Right hindlimb (tissue), 1 donor: ENCODE results near the gene FAHD2A.
"Not testable (repeated sequence)": the region's sequence is repeated elsewhere in the genome, so short reads cannot be mapped to it uniquely, and the experiment has no call there.

ENCODE experiments used
- DNase-seq: peaks from one replicate; pipeline ENCODE4 v3.0.0-alpha.2; 2018

Gene FAHD2A, protein sequence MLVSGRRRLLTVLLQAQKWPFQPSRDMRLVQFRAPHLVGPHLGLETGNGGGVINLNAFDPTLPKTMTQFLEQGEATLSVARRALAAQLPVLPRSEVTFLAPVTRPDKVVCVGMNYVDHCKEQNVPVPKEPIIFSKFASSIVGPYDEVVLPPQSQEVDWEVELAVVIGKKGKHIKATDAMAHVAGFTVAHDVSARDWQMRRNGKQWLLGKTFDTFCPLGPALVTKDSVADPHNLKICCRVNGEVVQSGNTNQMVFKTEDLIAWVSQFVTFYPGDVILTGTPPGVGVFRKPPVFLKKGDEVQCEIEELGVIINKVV

DNA sequence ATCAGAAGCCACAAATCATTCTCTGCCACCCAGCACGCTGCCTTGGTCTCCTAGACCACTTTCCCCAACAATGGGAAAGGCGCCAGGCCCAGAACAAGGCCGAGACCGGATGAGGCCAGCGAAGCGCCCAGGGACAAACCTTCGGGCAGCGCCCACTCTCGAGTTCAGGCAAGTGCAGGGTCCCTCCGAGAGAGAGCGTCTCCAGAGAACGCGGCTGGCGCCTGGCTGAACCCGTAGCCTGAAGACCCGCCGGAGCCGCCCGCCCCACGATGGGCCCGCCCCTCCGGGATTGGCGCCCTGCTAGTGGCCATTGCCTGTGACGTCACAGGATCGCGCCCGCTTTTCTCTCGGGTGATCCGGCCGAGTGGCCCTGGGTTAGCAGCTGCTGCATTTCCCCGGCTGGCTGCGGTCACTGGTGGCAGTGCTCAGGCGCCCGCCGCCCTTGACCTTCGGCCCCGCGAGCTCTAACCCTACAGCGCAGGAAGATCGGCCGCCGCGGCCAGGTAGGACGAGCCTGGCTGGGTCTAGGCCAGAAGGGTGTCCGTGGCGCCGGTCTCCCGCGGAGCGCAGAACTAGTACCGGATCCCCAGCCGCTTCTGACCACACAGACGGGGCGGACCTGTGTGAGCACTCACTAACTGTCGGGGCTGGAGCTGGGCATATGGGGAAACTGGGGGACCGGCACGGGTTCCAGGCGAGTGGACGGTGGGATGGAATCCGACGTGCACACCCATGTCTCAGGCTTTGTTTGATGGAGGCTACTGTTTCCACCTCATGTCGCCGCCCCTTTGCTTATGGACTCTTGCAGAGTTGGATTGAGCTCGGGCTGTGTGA lies at the start of gene FAHD2A:
Gene FAHD2A (plus strand): TSS at position 339 of the 834 bp plus-strand sequence. CDS start 2,851 bp downstream, outside the sequence.
- DNase-seq: peak; percentile 96

DNA sequence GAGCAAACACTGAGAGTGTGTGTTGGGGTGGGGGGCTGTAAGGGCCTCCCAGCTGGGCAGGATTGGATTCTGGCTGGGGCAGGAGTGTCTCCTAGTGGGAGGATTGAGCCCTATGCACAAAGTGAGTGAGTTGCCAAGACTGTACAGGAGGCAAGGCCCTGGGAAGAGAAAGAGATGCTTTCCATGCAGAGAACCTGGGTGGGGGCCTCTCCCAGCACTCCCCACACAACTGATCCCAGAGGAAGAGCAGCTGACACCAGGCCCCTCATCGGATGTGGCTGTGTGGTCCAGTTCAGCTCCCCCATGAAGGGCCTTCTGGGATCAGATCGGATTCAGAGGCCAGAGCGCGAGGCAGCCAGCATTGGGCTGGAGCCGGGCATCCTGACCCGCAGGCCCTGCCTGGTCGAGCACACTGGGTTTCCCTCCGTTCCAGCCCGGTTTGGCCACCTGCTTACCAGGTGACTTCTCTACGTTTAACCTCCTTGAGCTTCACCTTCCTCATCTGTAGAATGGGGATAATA lies 49.4 kb upstream of the FAHD2A start:
- DNase-seq: peak; percentile 13

DNA sequence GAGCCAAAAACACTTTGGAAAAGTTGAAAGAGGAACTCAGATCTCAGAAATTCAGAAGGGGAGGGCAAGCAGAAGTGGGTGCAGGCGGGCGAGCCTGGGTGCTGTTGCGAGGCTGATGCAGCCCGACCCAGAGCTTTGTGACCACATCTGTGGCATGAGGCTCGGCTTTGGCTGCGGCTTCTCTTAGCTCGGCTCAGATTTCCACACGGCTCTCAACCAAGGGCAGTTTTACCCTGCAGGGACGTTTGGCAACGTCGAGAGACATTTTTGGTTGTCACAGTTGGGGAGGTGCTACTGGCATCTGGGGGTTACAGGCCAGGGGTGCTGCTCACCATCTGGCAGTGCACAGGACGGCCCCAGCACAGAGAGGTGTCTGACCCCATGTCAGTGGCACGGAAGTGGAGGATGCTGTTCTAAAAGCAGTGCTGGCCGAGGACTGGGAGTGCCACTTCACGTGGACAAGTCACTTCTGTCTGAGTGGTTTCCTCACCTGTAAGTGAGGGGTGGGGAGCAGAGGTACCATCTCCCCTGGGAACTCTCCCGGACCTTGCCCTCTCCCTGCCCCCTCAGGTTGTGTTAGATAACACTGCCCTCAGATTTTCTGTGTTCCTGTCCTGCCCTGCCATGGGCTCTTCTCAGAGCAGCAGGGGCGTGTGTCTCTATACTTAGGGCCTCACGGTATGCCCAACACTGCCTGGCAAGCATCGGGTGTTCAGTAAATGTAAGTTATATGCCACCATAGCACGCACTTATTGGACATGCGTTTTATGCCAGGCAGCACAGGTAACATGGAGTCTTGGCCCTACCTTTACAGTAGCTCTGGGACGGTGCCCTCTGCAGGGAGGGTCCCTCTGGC lies 48.7 kb upstream of the FAHD2A start:
- peak; percentile 9 for DNase-seq

DNA sequence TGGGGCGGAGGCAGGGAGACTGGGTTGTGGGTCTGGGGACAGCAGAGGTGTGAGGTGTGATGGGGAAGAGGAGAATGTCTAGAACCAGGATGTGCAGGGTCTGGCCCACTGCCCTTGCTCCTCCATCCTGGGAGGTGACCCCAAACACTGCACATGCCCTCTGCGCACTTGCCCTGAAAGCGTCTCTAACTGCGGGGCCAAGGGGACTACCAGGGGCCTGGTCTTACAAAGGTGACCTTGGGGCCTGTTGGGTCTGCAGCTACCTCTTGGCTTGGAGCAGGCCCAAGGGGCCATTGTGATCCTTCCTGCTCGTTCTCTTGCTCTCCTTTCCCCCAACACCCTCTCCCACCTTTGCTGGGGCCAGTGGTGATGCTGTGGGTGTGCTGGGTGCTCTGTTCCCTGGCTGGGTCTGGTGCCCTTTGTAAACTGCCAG lies 48.0 kb upstream of the FAHD2A start:
- DNase-seq: peak; percentile 12

DNA sequence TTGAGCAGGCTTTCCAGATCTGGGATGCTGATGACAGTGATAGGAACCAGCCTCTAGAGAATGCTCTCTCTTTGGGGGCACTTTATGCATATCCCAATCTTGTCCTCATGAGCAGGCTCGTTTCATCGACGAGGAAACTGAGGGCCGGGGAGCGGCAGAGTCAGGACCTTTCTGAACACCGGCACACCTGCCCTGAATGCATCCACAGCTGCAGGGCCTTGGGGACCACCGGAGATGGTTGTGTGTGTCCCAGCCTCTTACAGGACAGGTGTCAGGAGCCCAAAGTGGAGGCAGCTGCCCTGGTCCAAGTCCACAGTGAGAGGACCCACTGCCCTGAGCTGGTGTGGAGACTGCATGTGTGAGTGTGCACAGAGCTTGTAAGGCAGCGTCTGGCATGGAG lies 47.6 kb upstream of the FAHD2A start:
- peak; percentile 9 for DNase-seq

DNA sequence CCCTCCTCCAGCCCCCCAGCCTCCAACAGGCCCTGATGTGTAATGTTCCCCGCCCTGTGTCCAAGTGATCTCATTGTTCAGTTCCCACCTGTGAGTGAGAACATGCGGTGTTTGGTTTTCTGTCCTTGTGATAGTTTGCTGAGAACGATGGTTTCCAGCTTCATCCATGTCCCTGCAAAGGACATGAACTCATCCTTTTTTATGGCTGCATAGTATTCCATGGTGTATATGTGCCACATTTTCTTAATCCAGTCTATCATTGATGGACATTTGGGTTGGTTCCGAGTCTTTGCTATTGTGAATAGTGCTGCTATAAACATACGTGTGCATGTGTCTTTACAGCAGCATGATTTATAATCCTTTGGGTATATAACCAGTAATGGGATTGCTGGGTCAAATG lies 47.0 kb upstream of the FAHD2A start:
- not testable (repeated sequence) for DNase-seq

DNA sequence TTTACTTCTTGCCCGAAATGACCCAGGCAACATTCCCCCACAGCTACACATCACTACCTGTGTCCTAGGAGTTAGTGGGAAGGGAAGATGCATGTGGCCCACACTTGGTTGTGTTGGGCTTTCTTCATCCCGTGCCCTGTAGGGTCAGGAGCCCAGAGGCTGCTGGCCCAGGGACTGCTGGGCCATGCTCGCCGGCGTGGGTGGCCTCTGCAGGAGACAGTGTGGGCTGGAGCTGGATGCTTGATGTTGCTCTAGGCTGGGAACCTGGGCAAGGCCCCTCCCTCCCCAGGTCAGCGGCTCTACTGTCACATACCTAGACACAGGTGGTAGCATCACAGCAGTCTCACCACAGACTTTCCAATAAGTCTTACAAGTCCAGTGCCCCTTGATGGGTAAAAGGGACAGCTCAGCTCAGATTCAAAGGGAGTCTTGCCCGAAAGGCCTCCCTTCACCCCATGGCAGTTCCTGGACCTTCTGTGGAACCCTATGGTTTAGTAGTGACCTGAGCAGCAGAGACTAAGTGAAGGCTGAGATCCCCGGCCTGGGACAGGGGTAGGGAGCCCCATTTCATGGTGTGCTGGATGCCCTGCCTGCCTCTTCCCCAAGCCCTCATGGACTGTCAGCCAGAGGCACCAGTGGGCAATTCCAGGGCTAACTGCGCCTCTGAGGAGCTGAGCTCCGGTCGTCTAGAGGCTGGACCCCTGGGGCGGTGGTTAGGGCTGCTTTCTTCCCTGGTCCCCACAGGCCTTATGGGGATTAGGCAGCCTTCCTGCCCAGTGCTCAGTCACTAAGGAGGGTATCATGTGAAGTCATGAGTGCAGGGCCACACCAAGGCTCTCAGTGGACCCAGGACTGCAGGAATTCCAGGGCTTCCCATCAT lies 45.4 kb upstream of the FAHD2A start:
- DNase-seq: peak; percentile 7

DNA sequence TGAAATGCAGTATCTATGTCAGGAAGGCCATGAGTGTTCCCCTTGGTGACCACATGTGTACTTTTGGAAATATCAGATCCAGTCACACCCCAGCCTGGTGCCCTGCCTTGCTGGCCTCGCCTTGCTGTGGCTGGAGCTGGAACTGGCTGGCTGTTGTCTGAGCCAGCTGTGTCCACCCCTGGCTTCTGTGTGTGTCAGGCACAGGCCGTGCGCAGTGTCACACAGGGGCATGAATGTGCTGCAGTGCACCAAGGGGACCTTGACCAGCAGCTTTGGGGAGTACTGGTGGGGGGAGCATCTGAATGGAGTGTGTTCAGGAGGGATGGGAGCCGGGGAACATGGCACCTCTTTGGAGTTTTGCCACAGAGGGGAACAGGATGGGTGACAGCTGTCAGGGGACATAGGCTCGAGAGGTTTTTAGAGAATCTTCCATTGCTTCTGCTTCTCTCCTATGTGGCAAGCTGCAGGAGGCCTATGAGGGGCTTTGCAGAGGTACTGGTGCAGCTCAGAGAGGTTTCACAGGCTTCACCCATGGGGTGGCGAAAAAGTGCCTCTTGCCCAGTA lies 44.7 kb upstream of the FAHD2A start:
- peak; percentile 12 for DNase-seq

DNA sequence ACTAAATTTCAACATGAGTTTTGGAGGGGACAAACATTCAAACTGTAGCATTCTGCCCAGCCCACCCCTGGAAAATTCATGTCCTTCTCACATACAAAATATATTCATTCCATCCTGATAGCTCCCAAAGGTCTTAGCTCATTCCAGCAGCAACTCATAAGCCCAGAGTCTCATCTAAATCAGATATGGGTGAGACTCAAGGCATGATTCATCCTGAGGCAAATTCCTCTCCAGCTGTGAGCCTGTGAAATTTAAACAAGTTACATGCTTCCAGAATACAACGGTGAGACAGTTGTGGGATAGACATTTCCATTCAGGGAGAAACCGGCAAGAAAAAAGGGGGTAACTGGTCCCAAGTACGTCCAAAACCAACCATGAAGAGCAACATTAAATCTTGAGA lies 43.5 kb upstream of the FAHD2A start:
- DNase-seq: peak; percentile 13

DNA sequence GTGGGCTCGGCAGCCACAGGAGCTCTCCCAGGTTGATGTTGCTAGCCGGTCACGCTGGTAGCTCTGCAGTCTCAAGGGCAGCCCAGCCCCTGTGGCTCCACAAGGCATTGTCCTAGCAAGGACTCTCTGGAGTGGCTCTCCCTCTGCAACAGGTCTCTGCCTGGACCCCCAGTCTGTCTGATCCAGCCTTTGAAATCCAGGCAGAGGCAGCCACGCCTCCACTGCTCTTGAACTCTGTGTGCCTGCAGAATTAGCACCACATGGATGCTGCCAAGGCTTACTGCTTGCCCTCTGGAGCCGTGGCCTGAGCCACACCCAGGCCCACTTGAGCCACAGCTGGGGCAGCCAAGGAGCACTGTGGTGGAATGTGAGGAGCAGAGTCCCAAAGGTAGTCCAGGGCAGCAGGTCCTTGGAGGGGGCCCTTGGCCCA lies 43.0 kb upstream of the FAHD2A start:
- DNase-seq: peak; percentile 19

DNA sequence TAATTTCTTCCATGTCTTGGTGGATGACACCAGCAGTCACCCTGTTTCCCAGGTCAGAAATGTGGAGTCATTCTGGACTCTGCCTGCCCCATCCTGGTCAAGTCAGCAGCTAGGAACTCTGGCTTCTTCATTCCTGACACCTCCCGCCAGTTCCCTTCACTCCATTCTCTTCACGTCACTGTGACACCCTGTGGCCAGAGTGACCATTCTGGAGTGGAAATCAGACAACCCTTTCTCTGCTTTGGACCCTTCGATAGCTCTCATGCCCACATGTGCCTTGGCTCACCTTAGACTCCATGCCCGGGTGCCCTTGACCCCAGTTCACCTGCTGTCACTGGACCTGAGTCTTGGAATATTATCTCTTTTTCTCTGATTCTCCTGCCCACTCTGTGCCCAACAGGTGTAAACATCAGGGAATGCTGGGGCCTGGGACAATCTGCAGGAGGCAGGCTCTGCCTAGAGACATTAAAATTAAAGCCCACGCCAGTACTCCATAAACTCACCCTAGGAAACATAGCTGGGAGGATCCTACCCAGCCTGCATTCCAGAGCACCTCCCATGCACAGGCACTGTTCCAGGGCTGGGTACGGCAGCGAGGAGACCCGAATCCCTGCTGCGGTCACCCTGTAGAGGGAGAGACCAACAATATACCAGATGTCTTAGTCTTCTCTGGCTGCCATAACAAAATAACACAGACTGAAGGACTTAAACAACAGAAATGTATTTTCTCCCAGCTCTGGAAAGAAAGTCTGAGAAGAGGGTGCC lies 41.1 kb upstream of the FAHD2A start:
- peak; percentile 3 for DNase-seq

DNA sequence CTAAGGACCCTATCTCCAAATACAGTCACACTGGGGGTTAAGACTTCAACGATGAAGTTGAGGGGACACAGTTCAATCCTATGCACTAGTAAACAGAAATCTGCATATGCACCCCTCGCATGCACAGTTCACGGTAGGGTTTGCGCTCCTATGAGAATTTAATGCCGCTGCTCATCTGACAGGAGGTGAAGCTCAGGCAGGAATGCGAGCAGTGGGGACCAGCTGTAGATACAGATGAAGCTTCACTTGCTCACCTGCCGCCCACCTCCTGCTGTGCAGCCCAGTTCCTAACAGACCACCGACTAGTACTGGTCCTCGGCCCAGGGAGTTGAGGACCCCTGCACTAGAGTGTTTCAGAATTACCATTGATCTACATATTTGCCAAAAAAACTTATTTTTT lies 40.0 kb upstream of the FAHD2A start:
- no peak for DNase-seq

DNA sequence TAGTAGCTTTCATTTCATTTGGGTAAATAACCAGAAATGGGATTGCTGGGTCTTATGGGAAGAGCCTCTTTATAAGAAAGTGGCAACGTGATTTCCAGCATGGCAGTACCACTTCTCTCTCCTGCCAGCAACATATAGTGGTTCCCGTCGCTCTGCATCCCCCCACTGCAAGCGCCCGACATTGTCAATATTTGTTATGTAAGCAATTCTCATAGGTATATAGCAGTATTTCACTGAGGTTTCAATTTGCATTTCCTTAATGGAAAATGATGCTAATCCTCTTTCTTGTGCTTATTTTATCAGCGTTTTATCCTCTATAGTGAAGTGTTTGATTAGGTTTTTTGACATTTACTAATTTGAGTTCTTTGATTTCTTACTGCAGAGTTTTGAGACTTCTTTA lies 36.0 kb upstream of the FAHD2A start:
- DNase-seq: no peak

DNA sequence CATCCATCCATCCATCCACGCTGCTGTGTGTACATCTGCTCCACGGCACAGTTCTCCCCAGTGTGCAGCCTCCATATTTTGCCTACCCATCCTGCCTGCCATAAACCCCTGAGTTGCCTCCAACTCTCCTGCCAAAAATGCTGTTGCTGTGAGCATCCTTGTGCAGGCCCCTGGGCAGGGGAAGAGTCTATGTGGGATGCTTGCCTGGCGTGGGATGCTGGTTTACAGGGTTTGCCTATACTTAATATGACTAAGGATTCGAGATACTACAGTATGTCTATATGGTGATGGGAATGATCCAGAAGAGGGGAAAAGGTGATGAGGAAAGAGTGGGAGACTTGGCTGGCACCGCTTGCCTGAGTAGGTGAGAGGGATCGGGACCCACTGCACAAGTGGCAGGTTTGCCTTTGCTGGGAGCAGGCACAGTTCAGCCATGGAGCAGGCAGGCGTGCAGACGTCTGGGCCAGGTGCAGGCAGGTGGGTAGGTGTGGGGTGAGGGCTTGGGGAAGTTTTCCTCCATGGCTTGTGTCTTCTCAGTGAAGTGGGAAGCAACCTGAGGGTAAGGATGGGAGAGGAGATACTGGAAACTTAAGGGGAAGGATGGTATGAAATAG lies 30.2 kb upstream of the FAHD2A start:
- peak; percentile 7 for DNase-seq

DNA sequence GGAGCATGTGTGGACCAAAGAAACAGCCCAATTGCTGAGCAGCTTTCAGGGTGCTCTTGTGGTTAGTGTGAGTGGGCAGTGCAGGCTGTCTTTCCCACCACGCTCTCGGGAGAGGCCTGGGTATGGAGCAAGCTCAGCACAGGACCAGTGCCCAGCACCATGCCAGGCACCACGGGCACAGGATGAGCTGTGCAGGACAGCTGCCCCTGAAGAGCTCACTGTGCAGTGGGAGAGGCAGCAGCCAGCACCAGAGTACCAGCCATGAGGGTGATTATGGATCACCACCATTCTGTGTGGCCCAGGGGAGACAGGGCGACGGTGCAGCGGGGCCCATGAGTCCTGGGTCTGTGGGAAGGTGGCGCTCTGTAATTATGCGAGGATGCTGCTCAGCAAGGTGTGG lies 29.7 kb upstream of the FAHD2A start:
- no peak for DNase-seq

DNA sequence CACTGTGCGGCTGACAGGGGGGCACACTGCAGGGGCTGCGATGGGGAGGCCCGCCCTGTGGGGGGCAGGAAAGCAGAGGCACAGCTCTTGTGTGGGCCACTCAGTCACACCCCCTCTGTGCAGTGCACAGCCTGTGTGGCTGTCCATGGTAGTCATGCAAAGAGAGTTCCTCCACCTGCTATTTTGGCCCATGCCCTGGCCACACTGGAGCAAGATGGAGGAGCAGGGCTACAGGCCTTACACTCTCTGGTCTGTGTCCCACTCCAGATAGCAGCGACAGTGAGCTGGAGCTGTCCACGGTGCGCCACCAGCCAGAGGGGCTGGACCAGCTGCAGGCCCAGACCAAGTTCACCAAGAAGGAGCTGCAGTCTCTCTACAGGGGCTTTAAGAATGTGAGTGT lies 28.5 kb upstream of the FAHD2A start:
- no peak for DNase-seq

DNA sequence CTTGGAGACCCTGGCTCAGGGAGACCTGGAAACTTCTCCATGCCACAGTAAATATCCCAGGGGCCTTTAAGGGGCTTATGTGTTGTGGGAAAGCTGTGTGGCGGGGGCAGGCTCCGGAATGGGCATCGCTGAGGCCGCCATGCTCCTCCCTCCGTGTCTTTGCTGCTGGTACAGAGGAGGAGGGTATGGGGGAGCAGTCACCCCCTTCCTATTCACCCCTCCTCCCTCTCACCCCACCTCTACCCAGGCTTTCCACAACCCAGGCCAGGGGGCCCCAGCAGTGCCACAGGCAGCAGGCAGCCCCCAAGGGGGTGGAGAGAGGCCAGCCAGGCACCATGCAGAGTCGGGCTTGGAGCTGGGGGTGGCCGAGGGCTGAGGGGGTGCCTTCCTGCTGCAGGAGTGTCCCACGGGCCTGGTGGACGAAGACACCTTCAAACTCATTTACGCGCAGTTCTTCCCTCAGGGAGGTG lies 28.0 kb upstream of the FAHD2A start:
- DNase-seq: no peak

DNA sequence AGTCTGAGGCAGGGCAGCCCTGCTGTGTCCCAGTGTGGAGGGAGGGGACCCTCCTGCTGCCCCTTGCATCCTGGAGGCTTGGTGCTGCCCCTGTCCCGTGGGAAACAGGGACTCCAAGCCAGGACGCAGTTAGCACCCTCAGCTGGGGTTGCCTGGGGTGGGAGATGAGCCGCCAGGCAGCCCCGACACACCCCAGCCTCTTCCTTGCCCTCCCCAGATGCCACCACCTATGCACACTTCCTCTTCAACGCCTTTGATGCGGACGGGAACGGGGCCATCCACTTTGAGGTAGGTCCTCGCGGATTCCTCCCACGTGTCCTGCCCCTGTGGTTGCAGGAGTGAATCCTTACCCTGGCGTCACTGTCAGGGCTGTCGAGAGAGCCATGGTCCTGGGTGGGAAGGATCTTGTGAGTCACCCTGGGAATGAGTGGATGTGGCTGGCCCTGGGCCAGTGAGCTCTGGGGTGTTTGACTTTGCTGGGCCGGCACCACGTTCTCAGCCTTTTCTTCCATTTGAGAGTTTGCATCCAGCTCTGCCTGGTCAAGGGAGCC lies 27.5 kb upstream of the FAHD2A start:
- no peak for DNase-seq

DNA sequence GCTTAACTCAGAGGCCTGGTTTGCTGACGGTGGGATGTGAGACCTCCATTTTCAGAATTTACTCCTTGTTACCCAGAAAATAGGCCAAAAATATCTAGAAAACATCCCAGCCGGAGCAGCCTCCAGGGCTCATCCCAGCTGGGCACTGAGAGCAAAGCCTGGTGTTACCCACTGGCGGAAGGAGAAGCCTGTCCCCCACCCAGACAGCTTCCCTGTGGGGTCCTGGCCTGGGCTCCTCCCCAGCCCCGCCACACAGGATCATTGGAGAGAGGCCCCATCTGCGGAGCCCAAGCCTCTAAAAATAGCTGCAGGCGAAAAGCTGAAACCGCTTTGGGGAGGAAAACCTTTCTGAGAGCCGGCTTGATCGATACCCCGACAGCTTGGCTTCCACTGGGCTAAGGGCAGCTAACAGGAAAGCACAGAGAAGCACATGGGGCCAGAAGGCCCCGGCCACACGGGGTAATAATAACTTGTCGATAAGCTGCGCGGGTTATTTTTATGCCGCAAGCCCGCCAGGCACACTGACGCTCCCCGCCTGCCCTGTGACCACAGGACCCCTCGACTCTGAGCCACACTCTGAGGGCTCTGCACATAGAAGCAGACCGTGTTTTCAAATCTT lies 26.9 kb upstream of the FAHD2A start:
- no peak for DNase-seq
